Endothelial cell of umbilical vein (primary cell): ENCODE data around the gene ALOX15.

ENCODE experiments used
- CTCF ChIP-seq, 2 donors: IDR thresholded peaks; 1 replicate in 1 of 2; 2 replicates in 1 of 2; pipeline ENCODE4 v1.5.1; 2011; ENCODE audit warnings: low read length in 2 of 2, mild to moderate bottlenecking in 2 of 2, moderate library complexity in 2 of 2, control low read depth in 1 of 2, inconsistent platforms in 1 of 2, low read depth in 1 of 2; ENCODE audit not compliant: insufficient read depth in 1 of 2; ENCODE audit errors: extremely low read depth in 1 of 2
- GATA2 ChIP-seq: IDR thresholded peaks from 2 replicates; pipeline ENCODE4 v1.7.0; 2011; ENCODE audit warnings: low read depth, mild to moderate bottlenecking, moderate library complexity, mixed read lengths, low read length; ENCODE audit not compliant: insufficient read length, insufficient read depth
- POLR2A ChIP-seq: IDR thresholded peaks from 2 replicates; pipeline ENCODE4 v1.6.1; 2012; ENCODE audit warnings: low read depth, mild to moderate bottlenecking, control low read depth, low read length
- POLR2AphosphoS5 ChIP-seq: IDR thresholded peaks from 2 replicates; pipeline ENCODE4 v1.6.1; 2012; ENCODE audit warnings: low read depth, mild to moderate bottlenecking, control low read depth, low read length, moderate library complexity; ENCODE audit not compliant: insufficient read depth
- TF ChIP-seq, protein P1 (sequence below): IDR thresholded peaks from 2 replicates; pipeline ENCODE4 v1.6.1; 2011; ENCODE audit not compliant: insufficient read depth, insufficient read length

DNA sequence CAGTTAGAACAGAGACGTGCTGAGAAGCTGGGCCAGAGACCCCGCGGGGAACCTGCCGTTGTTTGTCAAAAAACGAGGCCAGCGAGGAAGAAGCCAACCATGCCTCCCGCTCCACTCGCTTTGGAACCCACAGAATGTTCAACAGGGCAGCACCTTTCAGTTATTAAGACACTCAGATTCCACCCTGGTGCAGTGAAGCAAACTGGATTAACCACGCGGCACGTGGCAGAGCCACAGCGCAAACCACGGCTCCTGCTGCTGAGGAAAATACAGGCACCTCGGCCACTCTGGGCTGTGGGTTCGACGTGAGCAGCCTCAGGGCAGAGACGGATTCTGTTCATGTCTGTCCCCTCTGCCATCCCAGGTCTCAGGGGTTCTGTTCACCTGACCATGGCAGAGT is 24.4 kb downstream of the ALOX15 start:
- TF ChIP-seq POLR2AphosphoS5: no peak
- no peak for TF ChIP-seq CTCF (IDR thresholded peaks at IDR 0.05; ENCODE audit: extremely low read depth in 1 of 2, insufficient read depth in 1 of 2, low read depth in 1 of 2, low read length in 2 of 2)
- no peak for TF ChIP-seq POLR2A
- TF ChIP-seq, protein P1, sequence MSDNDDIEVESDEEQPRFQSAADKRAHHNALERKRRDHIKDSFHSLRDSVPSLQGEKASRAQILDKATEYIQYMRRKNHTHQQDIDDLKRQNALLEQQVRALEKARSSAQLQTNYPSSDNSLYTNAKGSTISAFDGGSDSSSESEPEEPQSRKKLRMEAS: no peak
- no peak for TF ChIP-seq GATA2
